ENCODE data around the gene STBD1.

DNA sequence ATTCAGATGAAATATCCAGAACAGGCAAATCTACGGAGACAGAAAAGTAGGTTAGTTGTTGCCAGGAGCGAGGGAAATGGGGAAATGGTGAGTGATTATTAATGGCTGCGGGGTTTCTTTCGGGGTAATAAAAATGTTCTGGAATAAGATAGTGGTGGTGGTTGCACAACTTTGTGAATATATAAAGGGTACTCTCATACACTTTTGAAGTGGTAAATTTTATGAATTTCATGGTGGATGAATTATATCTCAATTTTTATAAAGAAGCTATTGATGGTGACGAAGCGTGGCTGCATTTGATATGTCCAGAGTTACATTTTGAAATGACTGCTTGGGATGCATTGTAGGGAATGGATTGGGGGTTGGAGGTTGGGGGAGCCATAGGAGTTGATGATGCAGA lies 38.7 kb upstream of the STBD1 start:
- TF ChIP-seq, protein P1, sequence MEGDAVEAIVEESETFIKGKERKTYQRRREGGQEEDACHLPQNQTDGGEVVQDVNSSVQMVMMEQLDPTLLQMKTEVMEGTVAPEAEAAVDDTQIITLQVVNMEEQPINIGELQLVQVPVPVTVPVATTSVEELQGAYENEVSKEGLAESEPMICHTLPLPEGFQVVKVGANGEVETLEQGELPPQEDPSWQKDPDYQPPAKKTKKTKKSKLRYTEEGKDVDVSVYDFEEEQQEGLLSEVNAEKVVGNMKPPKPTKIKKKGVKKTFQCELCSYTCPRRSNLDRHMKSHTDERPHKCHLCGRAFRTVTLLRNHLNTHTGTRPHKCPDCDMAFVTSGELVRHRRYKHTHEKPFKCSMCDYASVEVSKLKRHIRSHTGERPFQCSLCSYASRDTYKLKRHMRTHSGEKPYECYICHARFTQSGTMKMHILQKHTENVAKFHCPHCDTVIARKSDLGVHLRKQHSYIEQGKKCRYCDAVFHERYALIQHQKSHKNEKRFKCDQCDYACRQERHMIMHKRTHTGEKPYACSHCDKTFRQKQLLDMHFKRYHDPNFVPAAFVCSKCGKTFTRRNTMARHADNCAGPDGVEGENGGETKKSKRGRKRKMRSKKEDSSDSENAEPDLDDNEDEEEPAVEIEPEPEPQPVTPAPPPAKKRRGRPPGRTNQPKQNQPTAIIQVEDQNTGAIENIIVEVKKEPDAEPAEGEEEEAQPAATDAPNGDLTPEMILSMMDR (IDR thresholded peaks at IDR 0.05; ENCODE audit: low read depth, low read length): no peak
- no peak for TF ChIP-seq POLR2A (IDR thresholded peaks at IDR 0.05; ENCODE audit: extremely low read depth, insufficient read length)
- TF ChIP-seq, protein P2, sequence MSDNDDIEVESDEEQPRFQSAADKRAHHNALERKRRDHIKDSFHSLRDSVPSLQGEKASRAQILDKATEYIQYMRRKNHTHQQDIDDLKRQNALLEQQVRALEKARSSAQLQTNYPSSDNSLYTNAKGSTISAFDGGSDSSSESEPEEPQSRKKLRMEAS (IDR thresholded peaks at IDR 0.05; ENCODE audit: low read depth, low read length): no peak

All from NB4 (cell line).